ENCODE results near the gene ADAMTSL2.

GRCh38 chr9:133581011-133581410 is 46.5 kb downstream of the ADAMTSL2 start:
- TF ChIP-seq CTCF (IDR thresholded peaks at IDR 0.05; ENCODE audit: low read depth, low read length, missing input control) (no peak), REST (IDR thresholded peaks at IDR 0.05) (no peak)
